GM19240 (cell line): ENCODE results near the gene DNASE2B.

Experiments used
- DNase-seq: peaks from one replicate; pipeline ENCODE4 v3.0.0; 2011; ENCODE audit warnings: low spot score; ENCODE audit not compliant: insufficient read length

DNASE2B gene

DNA sequence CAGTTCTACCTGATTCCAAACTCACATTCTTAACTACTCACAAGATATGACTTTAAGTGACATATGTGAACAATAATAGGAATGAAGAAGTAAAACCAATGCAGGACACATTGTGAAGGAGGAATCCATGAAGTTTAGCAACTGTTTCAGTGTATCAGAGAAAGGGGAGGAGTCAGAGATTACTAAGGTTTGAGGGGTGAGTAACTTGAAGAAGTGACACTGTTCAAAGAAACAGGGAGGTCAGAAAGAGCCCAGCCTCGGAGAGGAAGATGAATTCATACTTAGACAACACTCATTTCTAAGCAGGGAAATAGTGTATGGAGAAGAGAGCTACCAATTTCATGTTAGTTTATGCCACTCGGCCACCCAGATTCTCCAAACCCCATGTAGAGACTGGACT lies 52.6 kb downstream of the DNASE2B start:
- no peak for DNase-seq

GRCh38 chr1:84452436-84452835 lies 54.2 kb downstream of the DNASE2B start:
- no peak for DNase-seq

DNA sequence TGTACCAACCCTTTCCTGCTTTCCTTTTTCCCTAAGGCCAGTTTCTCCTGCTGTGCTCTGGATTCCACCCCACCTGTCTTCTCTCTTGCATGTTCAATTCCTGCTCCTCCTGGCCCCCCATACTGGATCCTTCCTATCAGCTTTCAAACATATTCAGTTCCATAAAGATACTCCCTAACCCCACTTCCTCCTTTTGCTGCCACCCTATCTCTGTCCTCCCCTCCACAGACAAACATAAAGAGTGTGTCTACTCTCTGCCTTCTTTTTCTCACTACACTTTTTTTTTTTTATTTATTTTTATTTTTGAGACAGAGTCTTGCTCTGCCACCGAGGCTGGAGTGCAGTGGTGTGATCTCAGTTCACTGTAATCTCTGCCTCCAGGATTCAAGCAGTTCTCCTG lies 63.8 kb downstream of the DNASE2B start:
- no peak for DNase-seq
